GM12801 (cell line): ENCODE results near the gene TUBAL3.

Experiments used
- TF ChIP-seq, protein P1 (sequence below): IDR thresholded peaks from one replicate; pipeline ENCODE4 v1.5.1; 2011; ENCODE audit warnings: control low read depth; ENCODE audit not compliant: insufficient read length; ENCODE audit errors: extremely low read depth

The TUBAL3 gene

DNA sequence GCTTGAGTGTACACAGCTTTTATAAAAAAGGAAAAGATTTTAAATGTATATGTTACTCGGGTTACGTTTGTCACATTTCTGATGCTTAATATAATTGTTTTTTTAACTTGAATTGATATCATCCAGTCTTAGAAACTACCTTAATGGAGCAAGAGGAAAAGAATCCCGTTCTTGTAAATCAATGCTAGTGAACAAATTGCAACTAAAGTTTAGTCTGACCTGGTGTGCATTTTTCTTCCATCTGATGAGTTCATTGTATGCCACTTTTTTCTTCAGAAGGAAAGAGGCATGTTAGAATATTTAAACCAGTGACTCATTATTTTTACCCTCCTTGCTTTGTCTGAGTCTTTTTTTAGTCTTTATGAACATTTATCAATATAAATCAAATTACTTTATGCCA, 42.4 kb upstream of the TUBAL3 start:
- TF ChIP-seq, protein P1, sequence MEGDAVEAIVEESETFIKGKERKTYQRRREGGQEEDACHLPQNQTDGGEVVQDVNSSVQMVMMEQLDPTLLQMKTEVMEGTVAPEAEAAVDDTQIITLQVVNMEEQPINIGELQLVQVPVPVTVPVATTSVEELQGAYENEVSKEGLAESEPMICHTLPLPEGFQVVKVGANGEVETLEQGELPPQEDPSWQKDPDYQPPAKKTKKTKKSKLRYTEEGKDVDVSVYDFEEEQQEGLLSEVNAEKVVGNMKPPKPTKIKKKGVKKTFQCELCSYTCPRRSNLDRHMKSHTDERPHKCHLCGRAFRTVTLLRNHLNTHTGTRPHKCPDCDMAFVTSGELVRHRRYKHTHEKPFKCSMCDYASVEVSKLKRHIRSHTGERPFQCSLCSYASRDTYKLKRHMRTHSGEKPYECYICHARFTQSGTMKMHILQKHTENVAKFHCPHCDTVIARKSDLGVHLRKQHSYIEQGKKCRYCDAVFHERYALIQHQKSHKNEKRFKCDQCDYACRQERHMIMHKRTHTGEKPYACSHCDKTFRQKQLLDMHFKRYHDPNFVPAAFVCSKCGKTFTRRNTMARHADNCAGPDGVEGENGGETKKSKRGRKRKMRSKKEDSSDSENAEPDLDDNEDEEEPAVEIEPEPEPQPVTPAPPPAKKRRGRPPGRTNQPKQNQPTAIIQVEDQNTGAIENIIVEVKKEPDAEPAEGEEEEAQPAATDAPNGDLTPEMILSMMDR: no peak

DNA sequence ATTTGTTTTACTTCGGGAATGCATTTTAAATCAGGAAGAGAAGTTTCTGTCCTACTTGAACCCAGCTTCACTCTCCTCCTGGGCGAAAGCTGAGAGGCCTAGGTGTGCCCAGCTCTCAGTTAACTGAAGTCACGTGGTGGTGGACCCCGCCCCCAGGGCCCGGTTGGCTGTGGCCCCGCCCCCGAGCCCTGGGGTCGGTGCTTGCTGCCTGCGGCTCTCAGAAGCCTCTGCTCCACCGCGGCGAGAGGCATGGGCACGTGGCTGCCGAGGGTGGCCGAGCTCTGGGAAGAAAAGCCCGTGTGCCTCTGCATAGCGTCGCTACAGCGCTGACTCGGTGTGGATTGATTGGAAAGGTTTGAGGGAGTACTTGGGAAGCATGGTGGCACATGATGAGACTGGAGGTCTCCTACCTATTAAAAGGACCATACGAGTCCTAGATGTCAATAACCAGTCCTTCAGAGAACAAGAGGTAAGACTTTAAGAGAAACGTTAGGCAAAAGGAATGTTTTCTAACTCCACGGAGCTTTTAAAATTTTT, 41.8 kb upstream of the TUBAL3 start:
- TF ChIP-seq, protein P1: no peak

DNA sequence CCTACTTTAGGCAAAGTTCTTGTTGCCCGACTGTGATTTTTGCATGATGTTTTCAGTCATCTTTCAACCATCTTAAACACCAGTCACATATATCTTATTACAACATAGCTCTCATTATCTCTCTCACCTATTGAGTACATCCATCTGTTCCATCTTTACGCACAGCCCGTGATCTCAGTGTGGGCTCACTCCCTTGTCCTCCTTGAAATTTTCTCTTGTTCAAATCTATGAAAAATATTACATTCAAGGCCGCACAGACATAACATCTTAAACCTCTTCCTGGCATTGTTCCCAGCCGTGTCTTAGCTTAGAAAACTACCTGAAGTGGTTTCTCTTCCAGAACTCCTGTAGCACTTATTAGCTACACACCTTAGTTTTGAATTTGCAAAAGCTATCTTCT, 40.4 kb upstream of the TUBAL3 start:
- TF ChIP-seq, protein P1: no peak

DNA sequence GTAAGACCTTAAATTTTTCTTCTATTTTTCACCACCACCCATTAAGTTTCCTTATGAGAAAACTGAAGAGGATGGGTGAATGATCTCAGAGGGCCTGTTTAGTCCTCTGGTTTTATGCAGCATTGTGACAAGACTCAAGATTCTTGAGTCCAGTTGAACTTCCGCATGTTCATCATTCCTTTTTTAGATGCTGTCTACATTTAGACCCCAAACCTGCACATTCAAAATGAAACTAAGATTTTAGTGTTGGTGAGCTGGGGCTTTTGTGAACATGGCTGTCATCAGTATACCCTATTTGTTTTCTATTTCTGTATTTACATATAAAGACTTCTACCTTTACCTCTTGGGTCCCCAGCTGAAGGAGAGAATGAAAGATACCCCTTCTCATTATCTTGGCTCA, 38.8 kb upstream of the TUBAL3 start:
- TF ChIP-seq, protein P1: no peak

DNA sequence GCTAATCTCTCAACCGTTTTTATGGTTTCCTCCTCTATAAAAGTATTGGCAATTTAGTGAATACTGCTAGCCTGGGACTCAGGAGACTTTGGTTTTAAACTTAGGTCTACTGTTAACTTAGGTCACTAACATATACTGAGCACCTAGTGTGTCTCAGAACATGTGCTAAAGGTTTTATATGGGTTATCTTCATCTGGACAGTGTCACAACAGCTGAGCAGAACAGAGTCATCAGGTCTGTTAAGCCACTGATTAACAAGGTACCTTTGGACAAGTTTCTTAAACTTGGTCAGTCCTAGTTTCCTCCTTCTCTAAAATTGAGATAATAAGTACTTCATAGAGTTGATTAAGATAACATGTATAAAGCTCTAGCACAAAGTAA, 38.4 kb upstream of the TUBAL3 start:
- TF ChIP-seq, protein P1: no peak

DNA sequence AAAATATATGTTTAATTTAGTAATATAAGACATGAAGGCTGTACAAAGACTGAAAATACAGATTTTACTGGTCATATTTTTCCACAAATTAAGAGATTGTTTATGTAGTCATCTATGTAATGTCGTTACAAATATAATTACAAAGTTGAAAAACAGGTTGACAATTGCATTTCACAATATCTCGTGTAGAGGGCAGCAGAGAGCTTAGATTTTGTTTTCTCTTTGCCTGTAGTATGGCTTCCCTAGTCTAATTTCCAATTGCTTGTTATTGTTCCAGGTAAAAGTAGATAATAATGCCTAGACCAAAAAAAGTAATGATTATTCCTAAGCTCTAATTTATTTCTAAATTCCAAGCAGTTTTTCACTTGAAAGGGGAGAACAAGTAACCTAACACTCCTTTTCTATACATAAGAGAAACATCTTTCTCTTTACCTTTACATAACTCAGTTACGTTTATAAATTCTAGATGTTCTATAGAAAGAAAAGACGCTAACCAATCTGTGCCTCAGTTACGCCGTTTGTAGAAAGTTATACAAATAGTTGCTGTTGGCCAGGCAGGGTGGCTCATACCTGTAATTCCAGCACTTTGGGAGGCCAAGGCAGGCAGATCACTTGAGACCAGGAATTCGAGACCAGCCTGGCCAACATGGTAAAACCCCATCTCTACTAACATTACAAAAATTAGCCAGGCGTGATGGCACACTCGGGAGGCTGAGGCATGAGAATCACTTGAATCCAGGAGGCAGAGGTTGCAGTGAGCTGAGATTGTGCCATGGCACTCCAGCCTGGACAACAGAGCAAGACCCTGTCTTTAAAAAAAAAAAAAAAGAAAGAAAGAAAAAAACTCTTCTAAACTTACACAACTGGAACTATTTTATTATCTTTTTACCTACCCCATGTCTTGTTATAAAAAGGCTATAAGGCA, 37.7 kb upstream of the TUBAL3 start:
- TF ChIP-seq, protein P1: no peak

DNA sequence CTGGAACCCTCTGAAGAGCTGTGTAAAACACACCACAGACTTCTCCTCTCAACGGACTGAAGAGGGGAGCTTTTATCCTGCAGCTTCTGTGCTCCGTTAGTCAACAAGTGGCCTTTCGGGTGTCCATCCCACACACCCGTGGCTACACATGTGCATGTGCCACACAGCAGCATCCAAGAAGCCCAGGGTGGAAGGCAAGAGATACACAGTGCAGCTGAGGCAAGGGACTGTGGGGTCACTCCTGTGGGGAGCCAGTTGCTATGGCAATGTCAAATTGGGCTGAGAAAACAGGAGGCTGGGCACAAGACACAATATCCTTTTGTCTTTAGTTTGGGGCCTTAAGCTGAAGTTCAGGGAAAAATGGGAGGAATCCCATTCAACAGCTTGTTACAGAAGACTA, 36.5 kb upstream of the TUBAL3 start:
- TF ChIP-seq, protein P1: no peak
